IPS-20b (cell line): ENCODE results near the gene KLF18.
"Not testable (repeated sequence)": the region's sequence is repeated elsewhere in the genome, so short reads cannot be mapped to it uniquely, and the experiment has no call there.

ENCODE experiments used
- H3K27ac ChIP-seq: one replicate; pipeline ENCODE4 v1.5.1; 2013; ENCODE audit warnings: low read length
- H3K27me3 ChIP-seq: 2 replicates; pipeline ENCODE4 v1.6.1; 2013; ENCODE audit warnings: mild to moderate bottlenecking, low read length, inconsistent platforms; ENCODE audit not compliant: insufficient read depth
- H3K36me3 ChIP-seq: 2 replicates; pipeline ENCODE4 v1.6.1; 2013; ENCODE audit warnings: low read depth, mild to moderate bottlenecking, inconsistent platforms, low read length, moderate library complexity; ENCODE audit not compliant: insufficient read depth
- H3K4me1 ChIP-seq: 2 replicates; pipeline ENCODE4 v1.6.1; 2013; ENCODE audit warnings: mild to moderate bottlenecking, control low read depth, inconsistent platforms, low read length, moderate library complexity; ENCODE audit not compliant: insufficient read depth
- H3K4me3 ChIP-seq: 2 replicates; pipeline ENCODE4 v1.5.1; 2013; ENCODE audit warnings: mild to moderate bottlenecking, low read length, inconsistent platforms
- H3K9ac ChIP-seq: 2 replicates; pipeline ENCODE4 v1.6.1; 2013; ENCODE audit warnings: low read depth, mild to moderate bottlenecking, inconsistent platforms, low read length, moderate library complexity
- H3K9me3 ChIP-seq: 2 replicates; pipeline ENCODE4 v1.6.1; 2013; ENCODE audit warnings: mild to moderate bottlenecking, low read depth, low read length, inconsistent platforms; ENCODE audit not compliant: insufficient read depth

Gene KLF18

DNA sequence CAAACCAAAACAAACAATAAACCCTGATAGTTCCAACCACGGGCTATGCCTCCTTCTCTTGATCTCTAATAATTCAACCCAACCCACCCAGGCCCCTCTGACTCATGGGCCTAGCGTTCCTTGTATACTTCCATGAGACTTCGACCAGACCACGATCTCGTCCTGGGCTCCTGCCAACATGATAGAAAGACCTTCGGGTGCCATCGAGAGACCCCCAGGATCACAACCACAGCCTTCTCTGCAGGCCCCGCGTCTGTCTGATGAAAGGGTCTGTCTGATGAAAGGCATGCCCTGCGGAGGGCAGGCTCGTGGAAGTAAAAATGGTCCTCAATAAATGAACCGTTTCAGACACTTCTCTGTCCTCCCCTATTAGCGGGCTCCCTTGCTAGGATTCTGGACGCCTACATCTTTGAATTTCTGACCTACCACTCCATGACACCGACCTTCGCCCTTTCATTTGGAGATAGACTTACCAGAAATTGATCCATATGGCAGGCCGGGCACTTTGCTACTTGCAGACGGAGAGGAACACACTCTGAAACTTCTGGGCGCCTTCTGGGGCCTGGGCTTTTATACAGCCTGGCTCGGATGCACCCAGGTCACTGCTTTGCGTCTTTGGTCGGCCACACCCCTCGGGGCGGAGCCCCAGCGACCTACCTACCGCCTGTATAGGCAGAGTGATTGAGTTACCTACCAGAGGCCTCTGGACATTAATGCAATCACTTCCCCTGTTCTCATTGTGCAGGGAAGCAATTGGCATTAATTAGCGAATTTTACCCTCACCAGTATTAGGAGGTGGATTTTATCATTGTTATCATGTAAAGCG, 5.3 kb upstream of the KLF18 start:
- Histone ChIP-seq H3K36me3 (no peaks in the 10 kb centered on the region), H3K4me3 (no peak overlapping the region), H3K9ac (no peak overlapping the region), H3K4me1 (peaks cover 6% of the 10 kb centered on the region; the same call in 1 of the 2 replicates), H3K27ac (no peak overlapping the region), H3K9me3 (peaks cover 10% of the 10 kb centered on the region; the same call in 1 of the 2 replicates), H3K27me3 (no peaks in the 10 kb centered on the region)

DNA sequence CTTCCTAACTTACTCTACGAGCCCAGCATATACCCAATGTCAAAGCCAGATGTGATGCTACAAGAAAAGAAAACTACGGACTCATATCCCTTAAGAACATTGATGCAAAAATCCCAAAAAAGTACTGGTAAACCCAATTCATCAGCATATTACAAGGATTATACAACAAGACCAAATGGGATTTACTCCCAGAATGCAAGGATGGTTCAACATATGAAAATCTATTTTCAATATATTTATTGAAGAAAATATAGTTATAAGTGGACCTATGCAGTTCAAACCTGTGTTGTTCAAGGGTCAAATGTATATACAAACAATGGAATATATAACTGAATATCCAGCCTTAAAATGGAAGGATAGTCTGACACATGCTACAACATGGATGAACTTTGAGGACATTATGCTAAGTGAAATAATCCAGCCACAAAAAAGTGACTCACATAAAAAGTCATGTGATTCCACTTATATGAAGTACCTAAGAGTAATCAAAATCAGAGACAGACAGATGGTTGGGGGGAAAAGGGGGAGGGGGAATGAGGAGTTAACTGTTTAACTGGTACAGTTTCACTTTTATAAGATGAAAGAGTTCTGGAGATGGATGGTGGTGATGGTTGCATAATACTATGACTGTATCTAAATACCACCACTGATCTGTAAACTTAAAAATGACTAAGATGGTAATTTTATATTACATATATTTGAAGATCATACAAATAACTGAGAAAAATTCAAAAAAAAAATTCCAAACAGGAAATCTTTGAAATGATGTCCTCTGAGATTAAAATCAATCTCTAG, 3.7 kb upstream of the KLF18 start:
- no peak overlapping the region for H3K4me3 ChIP-seq

DNA sequence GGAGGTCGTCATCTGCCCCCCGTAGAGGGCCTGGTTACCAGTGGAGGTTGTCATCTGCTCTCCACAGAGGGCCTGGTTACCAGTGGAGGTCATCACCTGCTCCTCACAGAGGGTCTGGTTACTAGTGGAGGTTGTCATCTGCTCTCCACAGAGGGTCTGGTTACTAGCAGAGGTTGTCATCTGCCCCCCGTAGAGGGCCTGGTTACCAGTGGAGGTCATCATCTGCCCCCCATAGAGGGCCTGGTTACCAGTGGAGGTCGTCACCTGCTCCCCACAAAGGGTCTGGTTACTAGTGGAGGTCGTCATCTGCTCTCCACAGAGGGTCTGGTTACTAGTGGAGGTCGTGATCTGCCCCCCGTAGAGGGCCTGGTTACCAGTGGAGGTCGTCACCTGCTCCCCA, 1.9 kb downstream of the KLF18 start:
- H3K27ac ChIP-seq, H3K9ac ChIP-seq, H3K27me3 ChIP-seq: not testable (repeated sequence)

More for the DNA sequence above, 3.7 kb upstream of the KLF18 start:
- Histone ChIP-seq H3K27ac (no peak overlapping the region), H3K27me3 (no peaks in the 10 kb centered on the region), H3K4me1 (no peaks in the 10 kb centered on the region), H3K36me3 (no peaks in the 10 kb centered on the region), H3K9ac (no peak overlapping the region), H3K9me3 (peaks cover 10% of the 10 kb centered on the region; the same call in 1 of the 2 replicates)

DNA sequence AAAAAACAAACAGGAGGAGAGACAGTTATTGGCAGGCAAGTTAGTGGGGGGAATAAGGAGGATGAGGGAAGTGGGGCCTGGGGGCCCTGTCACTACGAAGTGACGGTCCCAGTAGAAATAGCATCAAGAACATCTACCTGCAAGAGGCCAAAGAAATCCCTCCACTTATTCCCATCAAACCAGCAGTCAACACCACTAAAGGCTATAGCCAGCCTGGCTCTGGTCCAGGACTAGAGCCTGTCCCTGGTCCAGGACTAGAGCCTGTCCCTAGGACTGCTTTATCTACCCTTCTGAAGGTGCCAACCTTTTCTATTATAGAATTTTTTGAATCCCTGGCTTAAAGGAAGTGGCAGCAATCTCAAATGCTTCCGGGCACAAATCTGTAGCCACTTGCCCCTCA, 3.2 kb downstream of the KLF18 start:
- Histone ChIP-seq H3K4me1 (no peaks in the 10 kb centered on the region), H3K9me3 (no peaks in the 10 kb centered on the region), H3K27ac (no peak overlapping the region), H3K27me3 (no peaks in the 10 kb centered on the region; the same call in 1 of the 2 replicates), H3K4me3 (no peak overlapping the region), H3K36me3 (no peaks in the 10 kb centered on the region), H3K9ac (no peak overlapping the region)

More for the DNA sequence above, 1.9 kb downstream of the KLF18 start:
- not testable (repeated sequence) for H3K4me1 ChIP-seq, H3K36me3 ChIP-seq, H3K9me3 ChIP-seq, H3K4me3 ChIP-seq

DNA sequence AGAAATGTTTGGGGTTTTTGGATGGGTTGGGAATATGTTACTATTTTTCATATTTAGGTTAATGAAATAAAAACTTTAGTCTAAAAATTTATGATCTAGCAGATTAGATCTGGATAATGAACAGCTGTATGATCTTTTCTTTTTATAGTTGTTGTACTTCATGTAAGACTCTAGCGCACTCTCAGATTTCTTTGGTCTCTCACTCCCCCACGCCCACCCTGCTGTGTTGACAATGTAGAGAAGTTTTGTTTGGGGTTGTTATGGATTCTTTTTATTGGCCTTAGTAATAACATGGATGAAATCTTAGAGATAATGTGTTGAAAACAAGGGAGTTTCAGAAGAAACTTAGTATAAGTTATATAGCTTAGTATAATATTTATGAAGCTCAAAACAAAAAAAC, 5.5 kb downstream of the KLF18 start:
- H3K9ac ChIP-seq, result no peak overlapping the region
- H3K27me3 ChIP-seq, result no peaks in the 10 kb centered on the region; the same call in 1 of the 2 replicates
- no peaks in the 10 kb centered on the region for H3K9me3 ChIP-seq
- H3K4me1 ChIP-seq, result no peaks in the 10 kb centered on the region
- H3K4me3 ChIP-seq, result no peak overlapping the region
- no peaks in the 10 kb centered on the region for H3K36me3 ChIP-seq
- H3K27ac ChIP-seq, result no peak overlapping the region

DNA sequence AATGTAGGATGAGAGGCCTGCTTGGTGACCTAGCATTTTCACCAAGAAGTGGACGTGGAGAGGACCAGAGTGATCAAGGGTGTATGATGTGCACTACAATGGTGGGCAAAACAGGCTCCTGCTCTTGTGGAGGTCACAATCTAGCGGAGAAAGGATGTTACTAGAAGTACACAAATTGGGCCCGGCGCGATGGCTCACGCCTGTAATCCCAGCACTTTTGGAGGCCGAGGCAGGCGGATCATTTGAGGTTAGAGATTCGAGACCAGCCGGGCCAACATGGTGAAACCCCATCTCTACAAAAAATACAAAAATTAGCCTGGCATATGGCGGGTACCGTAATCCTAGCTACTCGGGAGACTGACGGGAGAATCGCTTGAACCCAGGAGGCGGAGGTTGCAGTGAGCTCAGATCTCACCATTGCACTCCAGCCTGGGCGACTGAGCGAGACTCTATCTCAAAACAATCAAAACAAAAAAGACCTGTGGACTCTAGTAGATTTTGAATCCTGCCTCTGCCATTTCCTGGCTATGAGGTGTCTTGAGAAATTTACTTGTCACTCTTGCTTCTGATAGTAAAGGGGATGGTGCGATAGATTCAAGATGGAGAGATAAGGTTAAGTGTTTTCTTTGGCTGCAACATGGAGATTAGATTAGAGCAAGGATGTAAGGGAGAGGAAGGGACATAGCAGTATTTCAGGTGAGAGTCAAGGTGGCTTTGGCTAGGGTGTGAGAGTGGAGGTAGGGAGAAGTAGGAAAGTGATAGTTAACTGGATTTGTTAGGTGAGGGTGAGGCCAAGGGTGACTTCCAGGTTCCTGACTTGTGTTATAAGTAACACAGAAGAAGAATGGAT, 7.1 kb downstream of the KLF18 start:
- H3K27ac ChIP-seq, result no peak overlapping the region
- H3K9ac ChIP-seq, result no peak overlapping the region
- H3K9me3 ChIP-seq, result no peaks in the 10 kb centered on the region
- no peaks in the 10 kb centered on the region for H3K36me3 ChIP-seq
- no peaks in the 10 kb centered on the region for H3K4me1 ChIP-seq
- H3K27me3 ChIP-seq, result no peaks in the 10 kb centered on the region; the same call in 1 of the 2 replicates
- H3K4me3 ChIP-seq, result no peak overlapping the region

DNA sequence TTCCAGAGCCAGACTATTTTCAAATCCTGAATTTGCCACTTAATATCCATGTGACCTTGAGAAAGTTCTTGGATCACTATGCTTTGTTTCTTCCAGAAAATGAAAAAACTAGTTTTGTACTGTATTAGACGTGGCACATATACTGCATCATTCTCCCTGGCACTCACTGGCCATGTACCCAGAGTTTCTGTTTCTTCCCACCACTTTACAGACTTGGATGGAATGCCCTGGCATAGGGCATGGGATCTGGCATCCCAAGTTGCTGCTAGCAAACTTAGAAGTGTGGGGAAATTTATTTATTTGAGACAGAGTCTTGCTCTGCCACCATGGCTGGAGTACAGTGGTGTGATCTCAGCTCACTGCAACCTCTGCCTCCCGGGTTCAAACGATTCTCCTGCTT, 10.0 kb downstream of the KLF18 start:
- no peaks in the 10 kb centered on the region for H3K4me1 ChIP-seq
- no peak overlapping the region for H3K4me3 ChIP-seq
- H3K36me3 ChIP-seq, result no peaks in the 10 kb centered on the region
- H3K27me3 ChIP-seq, result no peaks in the 10 kb centered on the region; the same call in 1 of the 2 replicates
- no peaks in the 10 kb centered on the region for H3K9me3 ChIP-seq
- H3K27ac ChIP-seq, result no peak overlapping the region
- no peak overlapping the region for H3K9ac ChIP-seq

DNA sequence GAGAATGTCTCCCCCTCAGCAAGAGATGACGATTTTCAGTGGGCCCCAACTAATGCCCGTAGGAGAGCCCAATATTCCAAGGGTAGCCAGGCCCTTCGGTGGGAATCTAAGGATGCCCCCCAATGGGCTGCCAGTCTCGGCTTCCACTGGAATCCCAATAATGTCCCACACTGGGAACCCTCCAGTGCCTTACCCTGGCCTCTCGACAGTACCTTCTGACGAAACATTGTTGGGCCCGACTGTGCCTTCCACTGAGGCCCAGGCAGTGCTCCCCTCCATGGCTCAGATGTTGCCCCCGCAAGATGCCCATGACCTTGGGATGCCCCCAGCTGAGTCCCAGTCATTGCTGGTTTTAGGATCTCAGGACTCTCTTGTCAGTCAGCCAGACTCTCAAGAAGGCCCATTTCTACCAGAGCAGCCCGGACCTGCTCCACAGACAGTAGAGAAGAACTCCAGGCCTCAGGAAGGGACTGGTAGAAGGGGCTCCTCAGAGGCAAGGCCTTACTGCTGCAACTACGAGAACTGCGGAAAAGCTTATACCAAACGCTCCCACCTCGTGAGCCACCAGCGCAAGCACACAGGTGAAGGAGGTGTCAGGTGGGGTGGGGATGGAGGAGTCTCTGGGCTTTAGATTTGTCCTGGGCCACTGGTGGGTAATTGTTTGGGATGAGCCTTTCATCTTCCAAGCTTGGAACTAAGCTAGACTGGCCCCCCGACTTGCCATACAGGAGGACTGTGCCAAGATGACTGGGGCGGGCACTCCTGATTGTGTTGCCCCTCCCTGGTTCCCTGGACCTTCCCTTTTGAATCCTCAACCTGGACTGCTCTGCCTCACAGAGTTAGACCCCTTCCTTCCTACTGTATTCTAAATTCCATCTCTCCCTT, 11.6 kb downstream of the KLF18 start:
- Histone ChIP-seq H3K27ac (no peak overlapping the region), H3K36me3 (no peaks in the 10 kb centered on the region), H3K9ac (no peak overlapping the region), H3K27me3 (no peaks in the 10 kb centered on the region), H3K9me3 (no peaks in the 10 kb centered on the region), H3K4me3 (no peak overlapping the region), H3K4me1 (no peaks in the 10 kb centered on the region)

DNA sequence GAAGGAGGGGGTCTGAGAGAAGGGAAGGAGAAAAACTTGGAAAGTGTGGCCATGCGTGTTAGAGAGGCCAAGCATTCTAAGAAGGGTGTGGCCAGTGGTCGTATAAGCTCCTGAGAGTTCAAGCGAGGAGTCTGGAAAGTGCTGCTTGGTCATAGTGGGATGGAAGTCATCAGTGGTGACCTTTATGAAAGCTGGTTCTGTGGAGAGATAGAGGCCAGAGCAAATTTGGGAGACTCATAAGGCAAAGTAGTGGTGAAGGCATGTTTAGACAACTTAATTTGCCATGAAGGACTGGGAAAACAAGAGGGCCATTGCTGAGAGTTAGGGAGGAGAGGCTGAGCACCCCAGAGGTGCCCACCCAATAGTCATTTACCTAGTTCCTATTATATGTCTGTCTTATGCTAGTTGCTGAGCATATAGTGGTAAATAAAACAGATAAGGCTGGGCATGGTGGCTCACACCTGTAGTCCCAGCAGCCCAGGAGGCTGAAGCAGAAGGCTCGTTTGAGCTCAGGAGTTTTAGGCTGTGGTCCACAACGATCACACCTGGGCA, 21.0 kb downstream of the KLF18 start:
- Histone ChIP-seq H3K9ac (no peak overlapping the region), H3K9me3 (no peaks in the 10 kb centered on the region), H3K4me1 (peaks cover 5% of the 10 kb centered on the region; the same call in 1 of the 2 replicates), H3K4me3 (no peak overlapping the region), H3K27me3 (no peaks in the 10 kb centered on the region), H3K27ac (no peak overlapping the region), H3K36me3 (no peaks in the 10 kb centered on the region)

DNA sequence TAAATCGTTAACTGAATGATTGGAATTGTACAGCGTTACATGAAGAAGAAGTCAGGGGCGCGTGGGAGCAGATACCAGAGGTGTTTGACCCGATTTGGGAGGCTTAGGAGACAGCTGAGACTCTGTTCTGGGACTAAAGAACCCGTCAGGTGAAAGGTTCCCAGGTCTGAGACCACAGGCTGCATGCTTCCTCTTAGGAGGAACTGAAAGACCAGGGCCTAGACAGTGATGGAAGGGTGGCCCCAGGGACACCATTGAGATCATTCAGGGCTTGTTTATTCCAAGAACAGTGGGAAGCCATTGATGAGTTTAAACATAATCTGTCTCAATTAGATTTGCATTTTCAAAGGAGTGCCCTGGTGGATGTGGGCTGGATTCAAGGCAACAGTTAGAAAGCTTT, 21.9 kb downstream of the KLF18 start:
- Histone ChIP-seq H3K4me1 (peaks cover 5% of the 10 kb centered on the region; the same call in 1 of the 2 replicates), H3K36me3 (no peaks in the 10 kb centered on the region), H3K27ac (no peak overlapping the region), H3K27me3 (no peaks in the 10 kb centered on the region), H3K9me3 (no peaks in the 10 kb centered on the region), H3K9ac (no peak overlapping the region), H3K4me3 (no peak overlapping the region)
